ENCODE results near the gene PHLDB2.
A peak's percentile ranks its signal among the peaks of the same experiment; 100 is the strongest.

The PHLDB2 gene

GRCh38 chr3:111999484-112000324, 140.6 kb downstream of the PHLDB2 start:
- WGBS, 2 donors (ENCODE audit: extremely low coverage in 2 of 2, insufficient read length in 2 of 2, insufficient replicate concordance in 1 of 2), result no CpG with 5 or more reads among the region's 19 CpGs
- peak overlapping the region; percentile 100 for H3K27ac ChIP-seq (replicated peaks; ENCODE audit: low read length)
- H3K36me3 ChIP-seq (replicated peaks in 1 of 2; ENCODE audit: control insufficient read depth in 2 of 2, insufficient read depth in 2 of 2, low read length in 2 of 2), result peaks cover 8 to 50% of the 10 kb centered on the region in 2 donors
- no peaks in the 10 kb centered on the region for H3K27me3 ChIP-seq (ENCODE audit: control insufficient read depth in 3 of 3, insufficient read depth in 3 of 3, low read depth in 1 of 3, low read length in 3 of 3)
- no peak overlapping the region for H2BK12ac ChIP-seq (ENCODE audit: low read length)
- H2BK15ac ChIP-seq (ENCODE audit: low read length), result peak overlapping the region; percentile 95
- H3K14ac ChIP-seq (ENCODE audit: low read length), result no peak overlapping the region
- peak overlapping the region; percentile 66 for H3K4me2 ChIP-seq (ENCODE audit: insufficient read depth, low read length, poor library complexity, severe bottlenecking)
- peak overlapping the region; percentile 84 for H2BK120ac ChIP-seq (ENCODE audit: low read depth, low read length)
- H3K4ac ChIP-seq (ENCODE audit: low read length), result peak overlapping the region; percentile 79
- H3K4me1 ChIP-seq (ENCODE audit: control insufficient read depth in 2 of 2, insufficient read depth in 1 of 2, low read depth in 1 of 2, low read length in 2 of 2), result peaks cover 31 to 50% of the 10 kb centered on the region in 2 donors
- no peak overlapping the region for H3K23ac ChIP-seq (ENCODE audit: low read depth, low read length, poor library complexity)
- peak overlapping the region; percentile 84 for H2BK5ac ChIP-seq (ENCODE audit: low read length)
- no peak for DNase-seq (ENCODE audit: low spot score)
- H3K9ac ChIP-seq (ENCODE audit: low read depth, low read length, poor library complexity), result peak overlapping the region; percentile 92
- H3K18ac ChIP-seq (ENCODE audit: low read length), result peak overlapping the region; percentile 99
- peak overlapping the region; percentile 41 for H2AFZ ChIP-seq (ENCODE audit: low read length)
- H3K79me1 ChIP-seq (ENCODE audit: low read depth, low read length), result peaks cover 6% of the 10 kb centered on the region
- no peaks in the 10 kb centered on the region for H3K9me3 ChIP-seq (replicated peaks in 1 of 2; ENCODE audit: control insufficient read depth in 2 of 2, insufficient read depth in 1 of 2, low read depth in 1 of 2, low read length in 2 of 2)
- no peak overlapping the region for H4K91ac ChIP-seq (ENCODE audit: low read depth, low read length, poor library complexity)
- no peak overlapping the region for H4K8ac ChIP-seq (ENCODE audit: low read depth, low read length)
- H3K4me3 ChIP-seq (ENCODE audit: low read length in 2 of 2), result peak overlapping the region; percentile 89 to 97
- H2AK5ac ChIP-seq (ENCODE audit: low read depth, low read length), result peak overlapping the region; percentile 47

- peak overlapping the region; percentile 69 to 97 for H3K4me3 ChIP-seq (ENCODE audit: low read length in 2 of 2)
- H3K79me1 ChIP-seq (ENCODE audit: low read depth, low read length), result peaks cover 7% of the 10 kb centered on the region
- H4K91ac ChIP-seq (ENCODE audit: low read depth, low read length, poor library complexity), result no peak overlapping the region
- no peak overlapping the region for H2BK5ac ChIP-seq (ENCODE audit: low read length)
- H2BK120ac ChIP-seq (ENCODE audit: low read depth, low read length), result no peak overlapping the region
- no peak overlapping the region for H2BK12ac ChIP-seq (ENCODE audit: low read length)
- H3K4ac ChIP-seq (ENCODE audit: low read length), result no peak overlapping the region
- peaks cover 11 to 56% of the 10 kb centered on the region in 2 donors for H3K36me3 ChIP-seq (replicated peaks in 1 of 2; ENCODE audit: control insufficient read depth in 2 of 2, insufficient read depth in 2 of 2, low read length in 2 of 2)
- H3K27ac ChIP-seq (replicated peaks; ENCODE audit: low read length), result peak overlapping the region; percentile 100
- H3K14ac ChIP-seq (ENCODE audit: low read length), result no peak overlapping the region
- H2BK15ac ChIP-seq (ENCODE audit: low read length), result no peak overlapping the region
- H2AFZ ChIP-seq (ENCODE audit: low read length), result no peak overlapping the region
- H3K18ac ChIP-seq (ENCODE audit: low read length), result peak overlapping the region; percentile 5
- no CpG with 5 or more reads among the region's 5 CpGs for WGBS, 2 donors (ENCODE audit: extremely low coverage in 2 of 2, insufficient read length in 2 of 2, insufficient replicate concordance in 1 of 2)
- H3K27me3 ChIP-seq (ENCODE audit: control insufficient read depth in 3 of 3, insufficient read depth in 3 of 3, low read depth in 1 of 3, low read length in 3 of 3), result no peaks in the 10 kb centered on the region
- H4K8ac ChIP-seq (ENCODE audit: low read depth, low read length), result no peak overlapping the region
- no peak overlapping the region for H3K23ac ChIP-seq (ENCODE audit: low read depth, low read length, poor library complexity)
- H3K9me3 ChIP-seq (replicated peaks in 1 of 2; ENCODE audit: control insufficient read depth in 2 of 2, insufficient read depth in 1 of 2, low read depth in 1 of 2, low read length in 2 of 2), result no peaks in the 10 kb centered on the region
- peak overlapping the region; percentile 63 for H3K4me2 ChIP-seq (ENCODE audit: insufficient read depth, low read length, poor library complexity, severe bottlenecking)
- H2AK5ac ChIP-seq (ENCODE audit: low read depth, low read length), result no peak overlapping the region
- H3K4me1 ChIP-seq (ENCODE audit: control insufficient read depth in 2 of 2, insufficient read depth in 1 of 2, low read depth in 1 of 2, low read length in 2 of 2), result peaks cover 32 to 52% of the 10 kb centered on the region in 2 donors
- peak overlapping the region; percentile 71 for H3K9ac ChIP-seq (ENCODE audit: low read depth, low read length, poor library complexity)
- DNase-seq (ENCODE audit: low spot score), result no peak
Measured at GRCh38 chr3:112000367-112000771, 141.3 kb downstream of the PHLDB2 start.

GRCh38 chr3:112000966-112001365, 141.9 kb downstream of the PHLDB2 start:
- H3K27ac ChIP-seq (replicated peaks; ENCODE audit: low read length), result no peak overlapping the region
- H3K27me3 ChIP-seq (ENCODE audit: control insufficient read depth in 3 of 3, insufficient read depth in 3 of 3, low read depth in 1 of 3, low read length in 3 of 3), result no peaks in the 10 kb centered on the region
- no peak overlapping the region for H4K8ac ChIP-seq (ENCODE audit: low read depth, low read length)
- H3K4ac ChIP-seq (ENCODE audit: low read length), result no peak overlapping the region
- peak overlapping the region; percentile 63 for H3K4me2 ChIP-seq (ENCODE audit: insufficient read depth, low read length, poor library complexity, severe bottlenecking)
- H3K9ac ChIP-seq (ENCODE audit: low read depth, low read length, poor library complexity), result no peak overlapping the region
- peaks cover 12 to 60% of the 10 kb centered on the region in 2 donors for H3K36me3 ChIP-seq (replicated peaks in 1 of 2; ENCODE audit: control insufficient read depth in 2 of 2, insufficient read depth in 2 of 2, low read length in 2 of 2)
- H2BK12ac ChIP-seq (ENCODE audit: low read length), result no peak overlapping the region
- H2BK15ac ChIP-seq (ENCODE audit: low read length), result no peak overlapping the region
- WGBS, 2 donors (ENCODE audit: extremely low coverage in 2 of 2, insufficient read length in 2 of 2, insufficient replicate concordance in 1 of 2), result no CpG with 5 or more reads among the region's 2 CpGs
- peaks cover 32 to 52% of the 10 kb centered on the region in 2 donors for H3K4me1 ChIP-seq (ENCODE audit: control insufficient read depth in 2 of 2, insufficient read depth in 1 of 2, low read depth in 1 of 2, low read length in 2 of 2)
- H2BK120ac ChIP-seq (ENCODE audit: low read depth, low read length), result no peak overlapping the region
- no peak overlapping the region for H2AFZ ChIP-seq (ENCODE audit: low read length)
- peaks cover 8% of the 10 kb centered on the region for H3K79me1 ChIP-seq (ENCODE audit: low read depth, low read length)
- H3K14ac ChIP-seq (ENCODE audit: low read length), result no peak overlapping the region
- no peak overlapping the region for H2BK5ac ChIP-seq (ENCODE audit: low read length)
- H3K23ac ChIP-seq (ENCODE audit: low read depth, low read length, poor library complexity), result no peak overlapping the region
- no peaks in the 10 kb centered on the region for H3K9me3 ChIP-seq (replicated peaks in 1 of 2; ENCODE audit: control insufficient read depth in 2 of 2, insufficient read depth in 1 of 2, low read depth in 1 of 2, low read length in 2 of 2)
- no peak for DNase-seq (ENCODE audit: low spot score)
- H3K18ac ChIP-seq (ENCODE audit: low read length), result no peak overlapping the region
- no peak overlapping the region for H2AK5ac ChIP-seq (ENCODE audit: low read depth, low read length)
- H3K4me3 ChIP-seq (ENCODE audit: low read length in 2 of 2), result peak overlapping the region; percentile 69 to 97
- no peak overlapping the region for H4K91ac ChIP-seq (ENCODE audit: low read depth, low read length, poor library complexity)

GRCh38 chr3:112001526-112001925, 142.5 kb downstream of the PHLDB2 start:
- Histone ChIP-seq H2AK5ac (ENCODE audit: low read depth, low read length) (no peak overlapping the region), H2BK12ac (ENCODE audit: low read length) (no peak overlapping the region), H3K4me1 (ENCODE audit: control insufficient read depth in 2 of 2, insufficient read depth in 1 of 2, low read depth in 1 of 2, low read length in 2 of 2) (peaks cover 32 to 56% of the 10 kb centered on the region in 2 donors), H4K91ac (ENCODE audit: low read depth, low read length, poor library complexity) (no peak overlapping the region), H3K9me3 (replicated peaks in 1 of 2; ENCODE audit: control insufficient read depth in 2 of 2, insufficient read depth in 1 of 2, low read depth in 1 of 2, low read length in 2 of 2) (no peaks in the 10 kb centered on the region), H3K27ac (replicated peaks; ENCODE audit: low read length) (no peak overlapping the region), H3K9ac (ENCODE audit: low read depth, low read length, poor library complexity) (no peak overlapping the region), H3K23ac (ENCODE audit: low read depth, low read length, poor library complexity) (no peak overlapping the region), H2BK5ac (ENCODE audit: low read length) (no peak overlapping the region), H3K4me3 (ENCODE audit: low read length in 2 of 2) (peak overlapping the region in 1 of 2 donors; percentile 97), H3K36me3 (replicated peaks in 1 of 2; ENCODE audit: control insufficient read depth in 2 of 2, insufficient read depth in 2 of 2, low read length in 2 of 2) (peaks cover 14 to 66% of the 10 kb centered on the region in 2 donors), H4K8ac (ENCODE audit: low read depth, low read length) (no peak overlapping the region), H3K27me3 (ENCODE audit: control insufficient read depth in 3 of 3, insufficient read depth in 3 of 3, low read depth in 1 of 3, low read length in 3 of 3) (no peaks in the 10 kb centered on the region), H3K18ac (ENCODE audit: low read length) (no peak overlapping the region), H3K4me2 (ENCODE audit: insufficient read depth, low read length, poor library complexity, severe bottlenecking) (no peak overlapping the region), H2AFZ (ENCODE audit: low read length) (no peak overlapping the region), H3K4ac (ENCODE audit: low read length) (no peak overlapping the region), H3K79me1 (ENCODE audit: low read depth, low read length) (peaks cover 8% of the 10 kb centered on the region), H2BK15ac (ENCODE audit: low read length) (no peak overlapping the region), H2BK120ac (ENCODE audit: low read depth, low read length) (no peak overlapping the region), H3K14ac (ENCODE audit: low read length) (no peak overlapping the region)
- no CpG with 5 or more reads among the region's 2 CpGs for WGBS, 2 donors (ENCODE audit: extremely low coverage in 2 of 2, insufficient read length in 2 of 2, insufficient replicate concordance in 1 of 2)
- DNase-seq (ENCODE audit: low spot score), result no peak
